Central memory CD8-positive, alpha-beta T cell (primary cell): Measurements from ENCODE around the gene NR2F6.

Source experiments
- ATAC-seq: fragments of 150-1000 bp; cut with Tn5 transposase; replicated peaks from 2 replicates; pipeline ENCODE4 v1.10.0; 2022; ENCODE audit warnings: mild to moderate bottlenecking, moderate FRiP score, moderate number of reproducible peaks; ENCODE audit not compliant: poor library complexity, severe bottlenecking; ENCODE audit errors: extremely low read depth
- DNase-seq, 2 donors: peaks; one replicate each; pipeline ENCODE4 v3.0.0; 2021; ENCODE audit warnings: low spot score in 2 of 2
- H3K27ac Mint-ChIP-seq: one replicate; pipeline ENCODE4 v1.8.0; 2022; ENCODE audit warnings: low read depth, mild to moderate bottlenecking, moderate library complexity, mixed read lengths
- H3K27me3 Mint-ChIP-seq: one replicate; pipeline ENCODE4 v1.8.0; 2022; ENCODE audit warnings: mixed read lengths
- H3K36me3 Mint-ChIP-seq: one replicate; pipeline ENCODE4 v1.8.0; 2022; ENCODE audit warnings: mild to moderate bottlenecking, moderate library complexity, mixed read lengths; ENCODE audit not compliant: insufficient read depth
- H3K4me1 Mint-ChIP-seq: one replicate; pipeline ENCODE4 v1.8.0; 2022; ENCODE audit warnings: mixed read lengths
- H3K4me3 Mint-ChIP-seq: one replicate; pipeline ENCODE4 v1.8.0; 2022; ENCODE audit warnings: mild to moderate bottlenecking, moderate library complexity, mixed read lengths
- H3K9me3 Mint-ChIP-seq: one replicate; pipeline ENCODE4 v1.8.0; 2022; ENCODE audit warnings: mixed read lengths

NR2F6 gene

GRCh38 chr19:17185590-17185989, 60.1 kb downstream of the NR2F6 start:
- Mint-ChIP-seq H3K4me3 (peak overlapping the region; percentile 36), H3K36me3 (peaks cover 48% of the 10 kb centered on the region), H3K27ac (peak overlapping the region; percentile 96), H3K9me3 (no peaks in the 10 kb centered on the region), H3K27me3 (no peaks in the 10 kb centered on the region), H3K4me1 (peaks cover 20% of the 10 kb centered on the region)
- DNase-seq, result no peak
- no peak for ATAC-seq

- no peaks in the 10 kb centered on the region for H3K9me3 Mint-ChIP-seq
- peak overlapping the region; percentile 96 for H3K27ac Mint-ChIP-seq
- peaks cover 44% of the 10 kb centered on the region for H3K36me3 Mint-ChIP-seq
- H3K27me3 Mint-ChIP-seq, result no peaks in the 10 kb centered on the region
- DNase-seq (peak; percentile 45 to 59), ATAC-seq (peak; percentile 97)
- peaks cover 20% of the 10 kb centered on the region for H3K4me1 Mint-ChIP-seq
- H3K4me3 Mint-ChIP-seq, result peak overlapping the region; percentile 91
Measured at GRCh38 chr19:17184371-17184841, 61.3 kb downstream of the NR2F6 start.

GRCh38 chr19:17183858-17184321, 61.8 kb downstream of the NR2F6 start:
- DNase-seq (no peak), ATAC-seq (peak; percentile 48)
- Mint-ChIP-seq H3K36me3 (peaks cover 40% of the 10 kb centered on the region), H3K27me3 (no peaks in the 10 kb centered on the region), H3K4me3 (peak overlapping the region; percentile 91), H3K9me3 (no peaks in the 10 kb centered on the region), H3K4me1 (peaks cover 20% of the 10 kb centered on the region), H3K27ac (peak overlapping the region; percentile 96)

GRCh38 chr19:17183271-17183761, 62.4 kb downstream of the NR2F6 start:
- Mint-ChIP-seq H3K4me1 (peaks cover 20% of the 10 kb centered on the region), H3K4me3 (peak overlapping the region; percentile 91), H3K36me3 (peaks cover 43% of the 10 kb centered on the region), H3K9me3 (no peaks in the 10 kb centered on the region), H3K27ac (peak overlapping the region; percentile 96), H3K27me3 (no peaks in the 10 kb centered on the region)
- no peak for DNase-seq
- ATAC-seq, result peak; percentile 27
